GM23338 (cell line): ENCODE results near the gene C6orf89. TPM values are rescaled to one million over a fixed set of nuclear protein-coding genes. Genes with fewer than 3 reads are reported as not detected.
"Not testable (repeated sequence)": the region's sequence is repeated elsewhere in the genome, so short reads cannot be mapped to it uniquely, and the experiment has no call there.

Experiments used
- ATAC-seq: fragments of 200-7000 bp; cut with Tn5 transposase; 3 replicates; pipeline ENCODE4 v1.9.1; 2020
- DNase-seq: peaks from one replicate; pipeline ENCODE4 v3.0.0-alpha.2; 2015; ENCODE audit warnings: low spot score
- H2AFZ ChIP-seq: fragments of 200-600 bp; sonication (generic); 2 replicates; pipeline ENCODE4 v1.8.0; 2016; ENCODE audit warnings: antibody characterized with exemption, mild to moderate bottlenecking, moderate library complexity
- H3F3A ChIP-seq: fragments of 200-600 bp; sonication (generic); replicated peaks from 2 replicates; pipeline ENCODE4 v1.8.0; 2017; ENCODE audit warnings: antibody characterized with exemption, mixed run types, low read depth
- H3K27ac ChIP-seq: fragments of 200-600 bp; sonication (generic); 2 replicates; pipeline ENCODE4 v1.6.1; 2016; ENCODE audit warnings: low read depth
- H3K27me3 ChIP-seq: fragments of 200-600 bp; sonication (generic); 2 replicates; pipeline ENCODE4 v1.8.0; 2016; ENCODE audit warnings: mild to moderate bottlenecking, mixed run types, moderate library complexity; ENCODE audit not compliant: insufficient read depth
- H3K36me3 ChIP-seq: fragments of 200-600 bp; sonication (generic); 2 replicates; pipeline ENCODE4 v1.8.0; 2016; ENCODE audit warnings: mild to moderate bottlenecking; ENCODE audit not compliant: insufficient read depth
- H3K4me1 ChIP-seq: fragments of 200-600 bp; sonication (generic); 2 replicates; pipeline ENCODE4 v1.8.0; 2016; ENCODE audit warnings: mild to moderate bottlenecking, moderate library complexity; ENCODE audit not compliant: insufficient read depth
- H3K4me2 ChIP-seq: fragments of 200-600 bp; sonication (generic); 2 replicates; pipeline ENCODE4 v1.7.1; 2017; ENCODE audit warnings: mixed run types
- H3K4me3 ChIP-seq: fragments of 200-600 bp; sonication (generic); 2 replicates; pipeline ENCODE4 v1.6.1; 2016; ENCODE audit warnings: mixed run types
- H3K79me2 ChIP-seq: fragments of 200-600 bp; sonication (generic); replicated peaks from 2 replicates; pipeline ENCODE4 v1.8.0; 2017; ENCODE audit warnings: mild to moderate bottlenecking; ENCODE audit not compliant: insufficient read depth
- H3K9me2 ChIP-seq: fragments of 200-600 bp; sonication (generic); 2 replicates; pipeline ENCODE4 v1.8.0; 2017; ENCODE audit not compliant: insufficient read depth
- H4K20me1 ChIP-seq: fragments of 200-600 bp; sonication (generic); replicated peaks from 2 replicates; pipeline ENCODE4 v1.8.0; 2017; ENCODE audit warnings: mild to moderate bottlenecking; ENCODE audit not compliant: insufficient read depth
- H3K27ac Mint-ChIP-seq: 2 replicates; pipeline ENCODE4 v1.8.0; 2020; ENCODE audit warnings: inconsistent platforms, mild to moderate bottlenecking, moderate library complexity, mixed read lengths
- H3K27me3 Mint-ChIP-seq: 3 replicates; pipeline ENCODE4 v1.8.0; 2022; ENCODE audit warnings: low read depth, mild to moderate bottlenecking, moderate library complexity, mixed read lengths, inconsistent platforms; ENCODE audit not compliant: insufficient read depth, poor library complexity
- H3K36me3 Mint-ChIP-seq: 3 replicates; pipeline ENCODE4 v1.8.0; 2021; ENCODE audit warnings: low read depth, mild to moderate bottlenecking, inconsistent platforms, moderate library complexity, mixed read lengths
- H3K4me1 Mint-ChIP-seq: 3 replicates; pipeline ENCODE4 v1.8.0; 2020; ENCODE audit warnings: mild to moderate bottlenecking, inconsistent platforms, mixed read lengths
- H3K4me3 Mint-ChIP-seq: 3 replicates; pipeline ENCODE4 v1.8.0; 2021; ENCODE audit warnings: moderate library complexity, mild to moderate bottlenecking, inconsistent platforms, mixed read lengths
- H3K9me3 Mint-ChIP-seq: 3 replicates; pipeline ENCODE4 v1.8.0; 2020; ENCODE audit warnings: moderate library complexity, mild to moderate bottlenecking, inconsistent platforms, mixed read lengths
- CREB1 ChIP-seq: fragments of 250-450 bp; sonication (Bioruptor Pico); IDR thresholded peaks from 2 replicates; pipeline ENCODE4 v1.5.0; 2020; ENCODE audit warnings: low read depth, mild to moderate bottlenecking, moderate library complexity
- CTCF ChIP-seq, 2 experiments: fragments of 200-600 bp in 1 of 2; sonication (generic) in 1 of 2; conservative IDR thresholded peaks; 2 replicates each; pipeline versions ENCODE4 v1.5.1 to v1.6.1; 2016 to 2017; ENCODE audit warnings: antibody characterized with exemption in 2 of 2, low read depth in 2 of 2, mild to moderate bottlenecking in 2 of 2, moderate library complexity in 1 of 2
- EZH2 ChIP-seq: fragments of 200-600 bp; sonication (generic); IDR thresholded peaks from one replicate; pipeline ENCODE4 v1.8.0; 2017; ENCODE audit warnings: antibody characterized with exemption, mild to moderate bottlenecking, low read depth; ENCODE audit not compliant: unreplicated experiment
- NANOG ChIP-seq: IDR thresholded peaks from 2 replicates; pipeline ENCODE4 v1.6.1; 2016; ENCODE audit warnings: antibody characterized with exemption, borderline replicate concordance
- ZNF331 ChIP-seq: fragments of 250-450 bp; sonication (Bioruptor Pico); IDR thresholded peaks from 2 replicates; pipeline ENCODE4 v1.5.0; 2020; ENCODE audit warnings: low read depth, mild to moderate bottlenecking, moderate library complexity
- ZNF462 ChIP-seq: fragments of 250-450 bp; sonication (Bioruptor Pico); IDR thresholded peaks from 2 replicates; pipeline ENCODE4 v1.5.0; 2020; ENCODE audit warnings: mild to moderate bottlenecking, moderate library complexity
- polyA plus RNA-seq: library from polyadenylated mRNA; unstranded; fragments of >200 nt; fragmentation: Nextera tagmentation; extraction: Ambion mirVana; gene quantifications from 2 replicates; pipeline ENCODE4 v1.2.1, GENCODE V29; 2016
- total RNA-seq: library from RNA; depleted of rRNA; stranded (reverse); fragments of >200 nt; shearing (Covaris generic); gene quantifications from 2 replicates; pipeline ENCODE4 v1.2.3, GENCODE V29; 2014

Gene C6orf89
- total and polyA plus RNA-seq, 2 experiments from 2014 or later = 3.7 to 7.9 TPM

GRCh38 chr6:36947570-36948351, 62.0 kb downstream of the C6orf89 start:
- ATAC-seq (peak; percentile 73), DNase-seq (no peak)
- no peak overlapping the region for H3K4me3 ChIP-seq
- Mint-ChIP-seq H3K27ac (no peak overlapping the region), H3K9me3 (no peaks in the 10 kb centered on the region), H3K36me3 (no peaks in the 10 kb centered on the region), H3K4me1 (peaks cover 19% of the 10 kb centered on the region), H3K27me3 (no peaks in the 10 kb centered on the region), H3K4me3 (no peak overlapping the region)
- H3K27ac ChIP-seq = no peak overlapping the region
- H4K20me1 ChIP-seq = no peaks in the 10 kb centered on the region
- no peaks in the 10 kb centered on the region for H3K27me3 ChIP-seq
- no peaks in the 10 kb centered on the region for H3K79me2 ChIP-seq
- peaks cover 28% of the 10 kb centered on the region for H3K4me1 ChIP-seq
- H2AFZ ChIP-seq = peak overlapping the region; percentile 63; the same call in 1 of the 2 replicates
- TF ChIP-seq EZH2 = no peak
- no peak for TF ChIP-seq NANOG
- TF ChIP-seq CTCF (conservative IDR thresholded peaks at IDR 0.05; ENCODE audit: low read depth in 2 of 2) = no peak
- TF ChIP-seq CREB1 (CRISPR knock-in tag) = no peak
- TF ChIP-seq ZNF331 = no peak
- no peak for TF ChIP-seq ZNF462 (CRISPR knock-in tag)
- no peaks in the 10 kb centered on the region for H3K36me3 ChIP-seq
- no peaks in the 10 kb centered on the region for H3K9me2 ChIP-seq
- no peak overlapping the region for H3K4me2 ChIP-seq
- 0 out of 2 replicates have a peak, but pooled peaks cover 3% of the 10 kb centered on the region for H3F3A ChIP-seq

GRCh38 chr6:36949076-36949475, 63.3 kb downstream of the C6orf89 start:
- not testable (repeated sequence) for H3K79me2 ChIP-seq, H3K36me3 Mint-ChIP-seq, H3K9me3 Mint-ChIP-seq, H3K27me3 ChIP-seq, H3K4me3 Mint-ChIP-seq, H3K9me2 ChIP-seq, ATAC-seq, H3K36me3 ChIP-seq, H4K20me1 ChIP-seq, H3F3A ChIP-seq, DNase-seq, H3K27ac Mint-ChIP-seq, H3K27me3 Mint-ChIP-seq
- Histone ChIP-seq H3K4me2 (peak overlapping the region; percentile 50), H3K4me1 (peaks cover 25% of the 10 kb centered on the region), H3K4me3 (peak overlapping the region; percentile 8; the same call in 1 of the 2 replicates), H2AFZ (peak overlapping the region; percentile 89), H3K27ac (0 out of 2 replicates have a peak overlapping the region, but pooled peaks have one; percentile 72)
- peaks cover 23% of the 10 kb centered on the region for H3K4me1 Mint-ChIP-seq
